ENCODE data around the gene ATR. TPM values are rescaled to one million over a fixed set of nuclear protein-coding genes. Genes with fewer than 3 reads are reported as not detected.
"Not testable (repeated sequence)": the region's sequence is repeated elsewhere in the genome, so short reads cannot be mapped to it uniquely, and the experiment has no call there.

The ATR gene
- total RNA-seq, 1 donor = 37.6 TPM

DNA sequence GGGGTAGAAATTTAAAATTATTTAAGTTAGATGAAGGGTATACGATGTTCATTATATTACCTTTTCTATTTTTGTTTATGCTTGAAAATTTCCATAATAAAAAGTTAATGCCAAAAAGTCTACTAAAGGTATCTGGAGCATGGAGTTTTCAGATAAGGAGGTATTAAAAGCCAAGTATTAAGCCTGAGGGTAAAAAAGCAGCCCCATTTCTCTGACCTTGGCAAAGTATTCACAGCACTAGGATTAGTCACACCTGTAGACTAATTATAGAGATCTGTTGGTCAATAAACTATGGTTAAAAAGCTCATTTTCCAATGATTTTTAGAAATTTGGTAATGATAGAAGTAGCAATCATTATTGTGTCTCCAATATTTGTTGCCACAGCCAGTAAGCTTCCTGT lies 153.8 kb downstream of the ATR start:
- DNase-seq (ENCODE audit: low read depth) = no peak
- no peak overlapping the region for H3K4me3 ChIP-seq (ENCODE audit: low read depth, low read length)
- TF ChIP-seq, protein P1, sequence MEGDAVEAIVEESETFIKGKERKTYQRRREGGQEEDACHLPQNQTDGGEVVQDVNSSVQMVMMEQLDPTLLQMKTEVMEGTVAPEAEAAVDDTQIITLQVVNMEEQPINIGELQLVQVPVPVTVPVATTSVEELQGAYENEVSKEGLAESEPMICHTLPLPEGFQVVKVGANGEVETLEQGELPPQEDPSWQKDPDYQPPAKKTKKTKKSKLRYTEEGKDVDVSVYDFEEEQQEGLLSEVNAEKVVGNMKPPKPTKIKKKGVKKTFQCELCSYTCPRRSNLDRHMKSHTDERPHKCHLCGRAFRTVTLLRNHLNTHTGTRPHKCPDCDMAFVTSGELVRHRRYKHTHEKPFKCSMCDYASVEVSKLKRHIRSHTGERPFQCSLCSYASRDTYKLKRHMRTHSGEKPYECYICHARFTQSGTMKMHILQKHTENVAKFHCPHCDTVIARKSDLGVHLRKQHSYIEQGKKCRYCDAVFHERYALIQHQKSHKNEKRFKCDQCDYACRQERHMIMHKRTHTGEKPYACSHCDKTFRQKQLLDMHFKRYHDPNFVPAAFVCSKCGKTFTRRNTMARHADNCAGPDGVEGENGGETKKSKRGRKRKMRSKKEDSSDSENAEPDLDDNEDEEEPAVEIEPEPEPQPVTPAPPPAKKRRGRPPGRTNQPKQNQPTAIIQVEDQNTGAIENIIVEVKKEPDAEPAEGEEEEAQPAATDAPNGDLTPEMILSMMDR (IDR thresholded peaks at IDR 0.05; ENCODE audit: insufficient read depth, low read length) = no peak

- TF ChIP-seq, protein P1 (IDR thresholded peaks at IDR 0.05; ENCODE audit: insufficient read depth, low read length) = no peak
- no peak overlapping the region for H3K4me3 ChIP-seq (ENCODE audit: low read depth, low read length)
- no peak for DNase-seq (ENCODE audit: low read depth)
Measured at GRCh38 chr3:142418926-142419592, 159.5 kb downstream of the ATR start.

GRCh38 chr3:142417302-142417701 lies 161.2 kb downstream of the ATR start:
- no peak overlapping the region for H3K4me3 ChIP-seq (ENCODE audit: low read depth, low read length)
- TF ChIP-seq, protein P1 (IDR thresholded peaks at IDR 0.05; ENCODE audit: insufficient read depth, low read length) = no peak
- DNase-seq (ENCODE audit: low read depth) = no peak

DNA sequence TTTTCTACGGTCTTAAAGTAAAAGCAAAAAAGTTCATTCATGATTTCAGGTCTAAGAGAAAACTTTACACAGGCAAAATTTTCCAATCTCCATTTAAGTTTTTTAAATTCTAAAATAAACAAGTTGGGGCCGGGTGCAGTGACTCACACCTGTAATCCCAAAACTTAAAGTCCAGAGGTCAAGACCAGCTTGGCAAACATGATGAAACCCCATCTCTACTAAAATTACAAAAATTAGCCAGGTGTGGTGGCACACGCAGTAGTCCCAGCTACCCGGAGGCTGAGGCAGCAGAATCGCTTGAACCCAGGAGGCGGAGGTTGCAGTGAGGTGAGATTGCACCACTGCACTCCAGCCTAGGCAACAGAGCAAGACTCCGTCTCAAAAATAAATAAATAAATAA lies 178.0 kb downstream of the ATR start:
- not testable (repeated sequence) for H3K4me3 ChIP-seq (ENCODE audit: low read depth, low read length); DNase-seq (ENCODE audit: low read depth)

Small RNA genes lying within 50 kb of the gene (small RNA-seq; reads per million reads assigned to genes)
- gene RNA5SP143 = not detected
- gene RNU1-100P = not detected
- gene RNU6-1294P = not detected

Other genes with a start within 250 kb of the ATR start
- gene XRN1, start 130.7 kb downstream of the ATR start, total RNA-seq (ENCODE audit: low replicate concordance) = 46.9 and 56.3 TPM in 2 replicates
- 0.99 and 2.0 TPM in 2 replicates for gene PLS1, start 17.7 kb upstream of the ATR start, total RNA-seq (ENCODE audit: low replicate concordance)
- gene TRPC1, start 145.3 kb upstream of the ATR start, total RNA-seq (ENCODE audit: low replicate concordance) = 26.1 and 26.7 TPM in 2 replicates